ENCODE data around the gene PLA1A. TPM values are rescaled to one million over a fixed set of nuclear protein-coding genes. Genes with fewer than 3 reads are reported as not detected.

The PLA1A gene
- total RNA-seq, 4 donors from 2014 or later: 0.97 to 9.6 (median 3.2) TPM

- Histone ChIP-seq H3K27me3 (no peaks in the 10 kb centered on the region), H3K4me1 (peaks cover 75% of the 10 kb centered on the region in 2 donors), H3K27ac (peak overlapping the region; percentile 84 to 95 (median 90)), H3K9me3 (no peaks in the 10 kb centered on the region), H3K36me3 (no peaks in the 10 kb centered on the region), H3K4me3 (no peak overlapping the region)
- ATAC-seq (peak; percentile 92 to 95), DNase-seq (peak; percentile 76 to 91)
- TF ChIP-seq POLR2A (IDR thresholded peaks at IDR 0.05) (no peak), CTCF (IDR thresholded peaks at IDR 0.05 in 4 of 5, conservative IDR thresholded peaks at IDR 0.05 in 1 of 5) (peak in 1 of 5 experiments; percentile 8)
- in situ Hi-C loops (cut with MboI; ENCODE audit: low sequenced_read_pairs in 4 of 4): no loop called here
- intact Hi-C loops (cut with DNase I; ENCODE audit: low total_unique reads): loop anchor here (2.0 kb wide), 2 partner anchors 30 to 50 kb away; partner anchors contain the start of gene POPDC2
Measured at GRCh38 chr3:119630128-119630879, 32.6 kb downstream of the PLA1A start.

DNA sequence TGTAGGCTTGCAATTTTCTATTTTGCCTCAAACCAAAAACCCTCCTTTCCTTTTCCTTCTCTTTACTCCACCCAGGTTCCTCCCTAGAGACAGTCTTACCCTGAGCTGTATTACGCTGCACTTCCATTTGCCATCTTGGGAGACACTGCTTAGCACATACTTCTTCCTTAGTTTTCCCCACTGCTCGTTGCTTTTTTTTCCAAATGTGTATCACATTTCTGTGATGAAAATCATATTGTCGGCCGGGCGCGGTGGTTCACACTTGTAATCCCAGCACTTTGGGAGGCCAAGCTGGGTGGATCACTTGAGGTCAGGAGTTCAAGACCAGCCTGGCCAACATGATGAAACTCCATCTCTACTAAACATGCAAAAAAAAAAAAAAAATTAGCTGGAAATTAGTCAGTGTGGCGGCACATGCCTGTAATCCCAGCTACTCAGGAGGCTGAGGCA, 33.2 kb downstream of the PLA1A start:
- DNase-seq (peak in 1 of 2 donors; percentile 54), ATAC-seq (no peak)
- in situ Hi-C loops (cut with MboI; ENCODE audit: low sequenced_read_pairs in 4 of 4): no loop called here
- Histone ChIP-seq H3K27ac (peak overlapping the region; percentile 84 to 95 (median 90)), H3K27me3 (no peaks in the 10 kb centered on the region), H3K9me3 (no peaks in the 10 kb centered on the region), H3K36me3 (no peaks in the 10 kb centered on the region), H3K4me3 (no peak overlapping the region), H3K4me1 (peaks cover 74 to 75% of the 10 kb centered on the region in 2 donors)
- intact Hi-C loops (cut with DNase I; ENCODE audit: low total_unique reads): loop anchor here (2.0 kb wide), 2 partner anchors 30 to 50 kb away; partner anchors contain the start of gene POPDC2
- TF ChIP-seq CTCF (IDR thresholded peaks at IDR 0.05 in 4 of 5, conservative IDR thresholded peaks at IDR 0.05 in 1 of 5) (no peak), POLR2A (IDR thresholded peaks at IDR 0.05) (no peak)

DNA sequence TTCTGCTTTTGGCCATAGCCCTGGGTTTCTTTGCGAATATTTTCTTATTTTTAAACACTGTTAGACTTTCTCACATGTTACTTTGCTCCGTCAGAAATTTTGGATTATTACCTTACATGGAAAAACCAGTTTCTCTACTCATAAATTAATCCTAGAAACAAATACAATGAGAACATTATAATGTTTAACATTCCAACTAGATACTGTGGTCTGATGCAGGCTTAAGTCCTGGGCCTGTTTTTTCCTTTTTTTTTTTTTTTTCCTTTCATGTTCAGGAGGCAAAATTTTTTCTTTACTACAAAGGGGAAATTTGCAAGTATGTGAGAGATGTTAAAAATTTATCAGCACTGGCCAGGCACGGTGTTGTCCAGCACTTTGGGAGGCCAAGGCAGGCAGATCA, 33.8 kb downstream of the PLA1A start:
- Histone ChIP-seq H3K27ac (peak overlapping the region; percentile 84 to 95 (median 90)), H3K36me3 (no peaks in the 10 kb centered on the region), H3K9me3 (no peaks in the 10 kb centered on the region), H3K27me3 (no peaks in the 10 kb centered on the region), H3K4me1 (peaks cover 75% of the 10 kb centered on the region in 2 donors), H3K4me3 (no peak overlapping the region)
- intact Hi-C loops (cut with DNase I; ENCODE audit: low total_unique reads) (loop anchor here (2.0 kb wide), 2 partner anchors 29 to 51 kb away; partner anchors contain the start of gene POPDC2), in situ Hi-C loops (cut with MboI; ENCODE audit: low sequenced_read_pairs in 4 of 4) (no loop called here)
- DNase-seq: no peak
- TF ChIP-seq CTCF (IDR thresholded peaks at IDR 0.05 in 4 of 5, conservative IDR thresholded peaks at IDR 0.05 in 1 of 5): no peak
- no peak for TF ChIP-seq POLR2A (IDR thresholded peaks at IDR 0.05)
- ATAC-seq: no peak

GRCh38 chr3:119632216-119632615, 34.5 kb downstream of the PLA1A start:
- H3K36me3 ChIP-seq: no peaks in the 10 kb centered on the region
- no peaks in the 10 kb centered on the region for H3K9me3 ChIP-seq
- peak overlapping the region; percentile 84 to 95 (median 90) for H3K27ac ChIP-seq
- DNase-seq (no peak), ATAC-seq (no peak)
- no peaks in the 10 kb centered on the region for H3K27me3 ChIP-seq
- no peak overlapping the region for H3K4me3 ChIP-seq
- peaks cover 75% of the 10 kb centered on the region in 2 donors for H3K4me1 ChIP-seq
- TF ChIP-seq POLR2A (IDR thresholded peaks at IDR 0.05) (no peak), CTCF (IDR thresholded peaks at IDR 0.05 in 4 of 5, conservative IDR thresholded peaks at IDR 0.05 in 1 of 5) (no peak)
- in situ Hi-C loops (cut with MboI; ENCODE audit: low sequenced_read_pairs in 4 of 4) (no loop called here), intact Hi-C loops (cut with DNase I; ENCODE audit: low total_unique reads) (no loop called here)

All from gastrocnemius medialis (tissue), 4 donors.